Measurements from ENCODE around the gene PHAF1. TPM values are rescaled to one million over a fixed set of nuclear protein-coding genes. Genes with fewer than 3 reads are reported as not detected.

PHAF1 gene
- total RNA-seq, 2 experiments from 2014 or later, result 11.3 to 14.0 TPM

GRCh38 chr16:67163164-67163998 lies 53.6 kb downstream of the PHAF1 start:
- Mint-ChIP-seq H3K36me3 (ENCODE audit: low read depth) (peaks cover 22% of the 10 kb centered on the region), H3K4me3 (peak overlapping the region; percentile 44), H3K27me3 (peaks cover 55% of the 10 kb centered on the region), H3K27ac (no peak overlapping the region), H3K4me1 (ENCODE audit: low read depth) (peaks cover 46% of the 10 kb centered on the region), H3K9me3 (no peaks in the 10 kb centered on the region)
- ATAC-seq, result no peak
- TF ChIP-seq, protein P1, sequence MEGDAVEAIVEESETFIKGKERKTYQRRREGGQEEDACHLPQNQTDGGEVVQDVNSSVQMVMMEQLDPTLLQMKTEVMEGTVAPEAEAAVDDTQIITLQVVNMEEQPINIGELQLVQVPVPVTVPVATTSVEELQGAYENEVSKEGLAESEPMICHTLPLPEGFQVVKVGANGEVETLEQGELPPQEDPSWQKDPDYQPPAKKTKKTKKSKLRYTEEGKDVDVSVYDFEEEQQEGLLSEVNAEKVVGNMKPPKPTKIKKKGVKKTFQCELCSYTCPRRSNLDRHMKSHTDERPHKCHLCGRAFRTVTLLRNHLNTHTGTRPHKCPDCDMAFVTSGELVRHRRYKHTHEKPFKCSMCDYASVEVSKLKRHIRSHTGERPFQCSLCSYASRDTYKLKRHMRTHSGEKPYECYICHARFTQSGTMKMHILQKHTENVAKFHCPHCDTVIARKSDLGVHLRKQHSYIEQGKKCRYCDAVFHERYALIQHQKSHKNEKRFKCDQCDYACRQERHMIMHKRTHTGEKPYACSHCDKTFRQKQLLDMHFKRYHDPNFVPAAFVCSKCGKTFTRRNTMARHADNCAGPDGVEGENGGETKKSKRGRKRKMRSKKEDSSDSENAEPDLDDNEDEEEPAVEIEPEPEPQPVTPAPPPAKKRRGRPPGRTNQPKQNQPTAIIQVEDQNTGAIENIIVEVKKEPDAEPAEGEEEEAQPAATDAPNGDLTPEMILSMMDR (IDR thresholded peaks at IDR 0.05), result no peak
- CTCF ChIA-PET, result interaction anchor here (1.0 to 15.9 kb wide), 13 partner anchors 8 to 209 kb away, joined by 3 to 209 read pairs (median 5); partner anchors contain the start of genes CES3, HSF4 and NOL3
- DNase-seq, result peak; percentile 61
- POLR2A ChIA-PET, result interaction anchor here (0.5 to 5.6 kb wide), 5 partner anchors 11 to 219 kb away, joined by 3 to 67 read pairs (median 3); partner anchors contain the start of gene NOL3
- intact Hi-C loops (cut with micrococcal nuclease), result no loop called here

- H3K9me3 Mint-ChIP-seq, result no peaks in the 10 kb centered on the region
- CTCF ChIA-PET, result interaction anchor here (1.0 to 16.0 kb wide), 8 partner anchors 6 to 210 kb away, joined by 3 to 209 read pairs (median 5); partner anchors contain the start of genes B3GNT9, FBXL8, HSF4 and NOL3
- ATAC-seq (no peak), DNase-seq (peak; percentile 23)
- H3K4me3 Mint-ChIP-seq, result peak overlapping the region; percentile 44
- intact Hi-C loops (cut with micrococcal nuclease), result no loop called here
- TF ChIP-seq, protein P1 (IDR thresholded peaks at IDR 0.05), result no peak
- H3K36me3 Mint-ChIP-seq (ENCODE audit: low read depth), result peaks cover 19% of the 10 kb centered on the region
- POLR2A ChIA-PET, result interaction anchor here (0.8 to 5.6 kb wide), 4 partner anchors 10 to 219 kb away, joined by 3 to 67 read pairs (median 14); partner anchors contain the start of gene NOL3
- peaks cover 42% of the 10 kb centered on the region for H3K4me1 Mint-ChIP-seq (ENCODE audit: low read depth)
- no peak overlapping the region for H3K27ac Mint-ChIP-seq
- H3K27me3 Mint-ChIP-seq, result peaks cover 62% of the 10 kb centered on the region
These were observed 54.3 kb downstream of the PHAF1 start for GRCh38 chr16:67163999-67164558.

DNA sequence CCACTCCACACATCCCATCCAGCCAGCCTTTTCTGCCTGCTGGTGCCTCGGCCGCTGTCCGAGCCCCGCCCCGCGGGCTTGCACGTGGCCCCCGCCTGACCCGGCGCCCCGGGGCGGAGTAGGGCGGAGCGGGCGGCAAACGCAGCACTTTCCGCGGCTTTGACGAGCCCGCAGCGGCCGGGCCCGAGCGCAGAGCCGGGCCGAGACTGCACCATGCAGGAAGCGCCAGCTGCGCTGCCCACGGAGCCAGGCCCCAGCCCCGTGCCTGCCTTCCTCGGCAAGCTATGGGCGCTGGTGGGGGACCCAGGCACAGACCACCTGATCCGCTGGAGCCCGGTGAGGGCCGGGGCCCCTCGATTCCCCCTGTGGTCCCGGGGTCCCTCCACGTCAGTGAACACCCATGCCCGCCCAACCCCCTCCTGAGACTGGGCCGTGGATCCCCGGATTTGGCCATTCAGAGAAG lies 54.9 kb downstream of the PHAF1 start, which contains the start of gene HSF4:
HSF4 (plus strand) TSS at position 147 of the 463 bp plus-strand sequence; CDS start at position 214, 67 bp downstream.
- ChIA-PET POLR2A (interaction anchor here (1.9 to 3.7 kb wide), 2 partner anchors 11 to 13 kb away, joined by 4 to 23 read pairs; no protein-coding TSS in a partner anchor), CTCF (interaction anchor here (0.9 to 16.0 kb wide), 4 partner anchors 7 to 146 kb away, joined by 3 to 209 read pairs (median 109); partner anchors contain the start of genes B3GNT9, FBXL8, HSF4 and NOL3)
- intact Hi-C loops (cut with micrococcal nuclease), result no loop called here
- Mint-ChIP-seq H3K9me3 (no peaks in the 10 kb centered on the region), H3K4me3 (peak within 1 kb of the TSS; percentile 58), H3K36me3 (ENCODE audit: low read depth) (peaks cover 19% of the 10 kb centered on the region), H3K27ac (no peak within 1 kb of the TSS), H3K4me1 (ENCODE audit: low read depth) (peaks cover 43% of the 10 kb centered on the region), H3K27me3 (peaks cover 64% of the 10 kb centered on the region)
- ATAC-seq (peak; percentile 2), DNase-seq (peak; percentile 38)
- TF ChIP-seq, protein P1 (IDR thresholded peaks at IDR 0.05), result no peak

- H3K4me1 Mint-ChIP-seq (ENCODE audit: low read depth), result peaks cover 50% of the 10 kb centered on the region
- peaks cover 19% of the 10 kb centered on the region for H3K36me3 Mint-ChIP-seq (ENCODE audit: low read depth)
- peaks cover 70% of the 10 kb centered on the region for H3K27me3 Mint-ChIP-seq
- peak; percentile 46 for DNase-seq
- intact Hi-C loops (cut with micrococcal nuclease), result no loop called here
- POLR2A ChIA-PET, result interaction anchor here (0.8 to 3.7 kb wide), 3 partner anchors 9 to 12 kb away, joined by 3 to 23 read pairs (median 4); no protein-coding TSS in a partner anchor
- ATAC-seq, result no peak
- CTCF ChIA-PET, result interaction anchor here (0.9 to 16.0 kb wide), 4 partner anchors 7 to 147 kb away, joined by 3 to 209 read pairs (median 109); partner anchors contain the start of genes B3GNT9, FBXL8, HSF4 and NOL3
- no peak overlapping the region for H3K27ac Mint-ChIP-seq
- peak overlapping the region; percentile 58 for H3K4me3 Mint-ChIP-seq
- no peaks in the 10 kb centered on the region for H3K9me3 Mint-ChIP-seq
- TF ChIP-seq, protein P1 (IDR thresholded peaks at IDR 0.05), result no peak
These were observed 55.7 kb downstream of the PHAF1 start for GRCh38 chr16:67165121-67166078.
